HG03025 (cell line): ENCODE data around the gene ICOS.

ENCODE experiments used
- ATAC-seq: cut with Tn5 transposase; IDR thresholded peaks from one replicate; pipeline ENCODE4 v1.9.1; 2021; ENCODE audit warnings: mild to moderate bottlenecking, moderate library complexity; ENCODE audit not compliant: unreplicated experiment, low FRiP score

Gene ICOS

DNA sequence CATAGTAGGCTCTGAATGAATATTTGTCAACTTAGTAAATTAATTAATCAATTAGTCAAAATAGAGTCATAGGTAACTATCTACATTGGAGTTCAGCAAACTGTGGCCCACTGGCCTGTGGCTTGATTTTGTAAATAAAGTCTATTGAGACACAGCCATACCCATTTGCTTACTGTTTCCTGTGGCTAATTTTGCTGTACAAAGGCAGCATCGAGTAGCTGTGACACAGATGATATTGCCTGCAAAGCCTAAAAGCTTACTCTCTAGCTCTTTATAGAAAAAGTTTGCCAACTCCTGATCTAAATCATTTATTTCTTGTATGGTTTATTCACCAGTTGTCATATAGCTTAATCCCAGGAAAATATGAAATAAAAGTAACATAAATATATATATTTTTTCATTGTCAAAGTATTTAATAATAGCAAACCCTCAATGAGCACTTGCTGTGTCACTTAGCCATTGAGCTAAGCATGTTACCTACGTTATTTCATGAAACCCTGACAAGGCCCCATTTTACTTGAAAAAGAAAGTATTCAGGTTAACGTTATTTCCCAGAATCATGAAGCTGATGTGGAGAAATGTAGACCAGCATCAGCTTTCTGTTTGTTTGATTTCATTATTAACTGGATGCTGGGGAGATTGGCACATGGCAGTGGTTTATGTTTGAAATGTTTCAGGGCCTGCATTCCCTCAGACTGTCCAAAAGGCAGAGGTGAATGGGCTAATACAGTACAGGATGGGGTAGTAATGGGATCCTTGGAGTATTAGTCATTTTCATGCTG is 69.6 kb downstream of the ICOS start:
- ATAC-seq = no peak

DNA sequence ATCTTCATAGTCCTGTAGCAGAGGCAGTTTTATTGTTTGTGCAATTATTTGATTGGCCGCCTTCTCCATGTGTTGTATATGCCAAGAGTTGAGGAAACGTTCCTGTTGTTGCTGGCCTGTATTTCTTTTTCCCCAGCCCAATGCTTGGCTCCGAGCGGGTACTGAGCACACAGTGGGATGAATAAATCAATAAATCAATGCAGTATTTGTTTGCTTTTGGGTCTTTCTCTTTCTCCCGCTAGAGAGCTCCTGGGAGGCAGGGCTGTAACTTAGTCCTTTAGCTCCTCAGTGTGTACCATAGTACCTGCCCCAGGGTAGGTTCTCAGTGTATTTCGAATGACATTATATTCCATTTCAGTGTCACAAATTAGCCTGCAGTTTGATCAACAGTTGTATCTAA is 71.8 kb downstream of the ICOS start:
- no peak for ATAC-seq

DNA sequence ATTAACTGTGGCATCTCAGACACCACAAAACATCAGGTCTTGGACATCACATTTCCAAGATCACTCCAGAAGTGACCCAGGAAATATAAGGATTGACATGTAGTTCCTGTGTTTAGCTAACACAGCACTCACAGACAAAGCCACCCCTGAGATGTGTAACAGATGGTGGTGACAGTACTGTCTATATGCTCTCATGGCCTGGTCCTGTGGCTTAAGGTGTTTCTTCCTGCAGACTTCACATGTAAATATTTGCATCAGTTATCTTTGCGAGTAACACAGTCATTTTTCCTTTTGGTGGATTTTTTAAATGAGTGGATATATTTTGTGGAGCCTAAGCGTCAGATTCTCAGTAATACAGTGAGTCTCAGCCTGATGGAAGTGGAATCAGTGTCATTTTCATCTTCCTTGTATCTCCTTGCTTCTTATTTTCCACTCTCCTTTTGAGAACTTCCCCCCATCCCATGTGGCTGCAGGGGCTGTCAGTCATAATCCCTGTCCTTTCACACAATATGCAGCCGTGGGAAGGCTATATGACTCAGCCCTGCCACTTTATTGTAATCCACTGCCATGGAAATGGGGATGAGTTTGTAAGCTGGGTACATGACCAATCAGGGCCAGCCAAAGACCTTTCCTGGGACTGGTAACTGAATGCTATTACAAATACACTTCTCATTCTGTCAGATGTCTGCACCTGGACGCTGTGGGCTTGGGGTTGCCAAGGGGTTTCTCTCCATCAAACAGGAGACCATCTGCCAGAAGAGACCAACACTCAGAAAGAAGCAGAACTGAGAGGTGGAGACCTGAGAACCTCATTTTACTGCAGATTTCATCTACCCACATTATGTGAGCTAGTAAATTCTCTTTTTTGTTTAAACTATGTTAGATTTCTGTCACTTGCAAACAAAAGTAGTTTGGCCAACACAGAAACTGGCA is 74.3 kb downstream of the ICOS start:
- ATAC-seq = no peak
